ENCODE data around the gene TMEM132D. TPM values are rescaled to one million over a fixed set of nuclear protein-coding genes. Genes with fewer than 3 reads are reported as not detected.

Gene TMEM132D
- total RNA-seq, 1 donor = under 0.01 TPM

GRCh38 chr12:129854591-129854990 lies 49.2 kb downstream of the TMEM132D start:
- no peaks in the 10 kb centered on the region for H3K27me3 ChIP-seq (ENCODE audit: insufficient read depth, low read length)
- no peak overlapping the region for H3K4me3 ChIP-seq (ENCODE audit: low read length)
- H3K4me1 ChIP-seq (ENCODE audit: insufficient read depth, low read length) = no peaks in the 10 kb centered on the region
- no peaks in the 10 kb centered on the region for H3K9me3 ChIP-seq (ENCODE audit: low read depth, low read length)

- Histone ChIP-seq H3K4me3 (ENCODE audit: low read length) (no peak overlapping the region), H3K9me3 (ENCODE audit: low read depth, low read length) (no peaks in the 10 kb centered on the region), H3K27me3 (ENCODE audit: insufficient read depth, low read length) (no peaks in the 10 kb centered on the region), H3K4me1 (ENCODE audit: insufficient read depth, low read length) (no peaks in the 10 kb centered on the region)
Observed at GRCh38 chr12:129851296-129851695, 52.5 kb downstream of the TMEM132D start.

- Histone ChIP-seq H3K4me3 (ENCODE audit: low read length) (no peak overlapping the region), H3K9me3 (ENCODE audit: low read depth, low read length) (no peaks in the 10 kb centered on the region), H3K4me1 (ENCODE audit: insufficient read depth, low read length) (no peaks in the 10 kb centered on the region), H3K27me3 (ENCODE audit: insufficient read depth, low read length) (no peaks in the 10 kb centered on the region)
Observed at GRCh38 chr12:129848876-129849275, 54.9 kb downstream of the TMEM132D start.

- Histone ChIP-seq H3K9me3 (ENCODE audit: low read depth, low read length) (no peaks in the 10 kb centered on the region), H3K4me1 (ENCODE audit: insufficient read depth, low read length) (no peaks in the 10 kb centered on the region), H3K4me3 (ENCODE audit: low read length) (no peak overlapping the region), H3K27me3 (ENCODE audit: insufficient read depth, low read length) (no peaks in the 10 kb centered on the region)
Observed at GRCh38 chr12:129847063-129847462, 56.8 kb downstream of the TMEM132D start.

- H3K4me3 ChIP-seq (ENCODE audit: low read length) = no peak overlapping the region
- H3K9me3 ChIP-seq (ENCODE audit: low read depth, low read length) = no peaks in the 10 kb centered on the region
- H3K4me1 ChIP-seq (ENCODE audit: insufficient read depth, low read length) = no peaks in the 10 kb centered on the region
- H3K27me3 ChIP-seq (ENCODE audit: insufficient read depth, low read length) = no peaks in the 10 kb centered on the region
Observed at GRCh38 chr12:129844662-129845220, 59.1 kb downstream of the TMEM132D start.

- no peak overlapping the region for H3K4me3 ChIP-seq (ENCODE audit: low read length)
Observed at GRCh38 chr12:129841251-129841650, 62.6 kb downstream of the TMEM132D start.

GRCh38 chr12:129840145-129840884 lies 63.5 kb downstream of the TMEM132D start:
- H3K9me3 ChIP-seq (ENCODE audit: low read depth, low read length) = no peaks in the 10 kb centered on the region
- no peaks in the 10 kb centered on the region for H3K27me3 ChIP-seq (ENCODE audit: insufficient read depth, low read length)
- H3K4me3 ChIP-seq (ENCODE audit: low read length) = no peak overlapping the region
- H3K4me1 ChIP-seq (ENCODE audit: insufficient read depth, low read length) = no peaks in the 10 kb centered on the region

More at GRCh38 chr12:129841251-129841650, 62.6 kb downstream of the TMEM132D start:
- Histone ChIP-seq H3K4me1 (ENCODE audit: insufficient read depth, low read length) (no peaks in the 10 kb centered on the region), H3K27me3 (ENCODE audit: insufficient read depth, low read length) (no peaks in the 10 kb centered on the region), H3K9me3 (ENCODE audit: low read depth, low read length) (no peaks in the 10 kb centered on the region)

- Histone ChIP-seq H3K9me3 (ENCODE audit: low read depth, low read length) (no peaks in the 10 kb centered on the region), H3K27me3 (ENCODE audit: insufficient read depth, low read length) (no peaks in the 10 kb centered on the region), H3K4me1 (ENCODE audit: insufficient read depth, low read length) (no peaks in the 10 kb centered on the region), H3K4me3 (ENCODE audit: low read length) (no peak overlapping the region)
Observed at GRCh38 chr12:129839679-129840078, 64.1 kb downstream of the TMEM132D start.

GRCh38 chr12:129831294-129831693 lies 72.5 kb downstream of the TMEM132D start:
- no peaks in the 10 kb centered on the region for H3K4me1 ChIP-seq (ENCODE audit: insufficient read depth, low read length)
- H3K27me3 ChIP-seq (ENCODE audit: insufficient read depth, low read length) = no peaks in the 10 kb centered on the region
- no peaks in the 10 kb centered on the region for H3K9me3 ChIP-seq (ENCODE audit: low read depth, low read length)
- no peak overlapping the region for H3K4me3 ChIP-seq (ENCODE audit: low read length)

- no peaks in the 10 kb centered on the region for H3K4me1 ChIP-seq (ENCODE audit: insufficient read depth, low read length)
- no peaks in the 10 kb centered on the region for H3K27me3 ChIP-seq (ENCODE audit: insufficient read depth, low read length)
- H3K9me3 ChIP-seq (ENCODE audit: low read depth, low read length) = no peaks in the 10 kb centered on the region
- no peak overlapping the region for H3K4me3 ChIP-seq (ENCODE audit: low read length)
Observed at GRCh38 chr12:129830796-129831195, 73.0 kb downstream of the TMEM132D start.

GRCh38 chr12:129827866-129828384 lies 75.9 kb downstream of the TMEM132D start:
- Histone ChIP-seq H3K4me1 (ENCODE audit: insufficient read depth, low read length) (no peaks in the 10 kb centered on the region), H3K9me3 (ENCODE audit: low read depth, low read length) (no peaks in the 10 kb centered on the region), H3K27me3 (ENCODE audit: insufficient read depth, low read length) (no peaks in the 10 kb centered on the region)

GRCh38 chr12:129827102-129827865 lies 76.5 kb downstream of the TMEM132D start:
- Histone ChIP-seq H3K4me1 (ENCODE audit: insufficient read depth, low read length) (no peaks in the 10 kb centered on the region), H3K4me3 (ENCODE audit: low read length) (no peak overlapping the region), H3K27me3 (ENCODE audit: insufficient read depth, low read length) (no peaks in the 10 kb centered on the region), H3K9me3 (ENCODE audit: low read depth, low read length) (no peaks in the 10 kb centered on the region)

More at GRCh38 chr12:129827866-129828384, 75.9 kb downstream of the TMEM132D start:
- H3K4me3 ChIP-seq (ENCODE audit: low read length) = no peak overlapping the region

GRCh38 chr12:129826273-129826672 lies 77.6 kb downstream of the TMEM132D start:
- Histone ChIP-seq H3K4me3 (ENCODE audit: low read length) (no peak overlapping the region), H3K4me1 (ENCODE audit: insufficient read depth, low read length) (no peaks in the 10 kb centered on the region), H3K9me3 (ENCODE audit: low read depth, low read length) (no peaks in the 10 kb centered on the region), H3K27me3 (ENCODE audit: insufficient read depth, low read length) (no peaks in the 10 kb centered on the region)

GRCh38 chr12:129825316-129825715 lies 78.5 kb downstream of the TMEM132D start:
- no peak overlapping the region for H3K4me3 ChIP-seq (ENCODE audit: low read length)
- H3K9me3 ChIP-seq (ENCODE audit: low read depth, low read length) = no peaks in the 10 kb centered on the region

GRCh38 chr12:129821964-129822363 lies 81.9 kb downstream of the TMEM132D start:
- H3K27me3 ChIP-seq (ENCODE audit: insufficient read depth, low read length) = no peaks in the 10 kb centered on the region
- H3K4me1 ChIP-seq (ENCODE audit: insufficient read depth, low read length) = no peaks in the 10 kb centered on the region
- H3K4me3 ChIP-seq (ENCODE audit: low read length) = no peak overlapping the region
- no peaks in the 10 kb centered on the region for H3K9me3 ChIP-seq (ENCODE audit: low read depth, low read length)

More at GRCh38 chr12:129825316-129825715, 78.5 kb downstream of the TMEM132D start:
- H3K4me1 ChIP-seq (ENCODE audit: insufficient read depth, low read length) = no peaks in the 10 kb centered on the region
- H3K27me3 ChIP-seq (ENCODE audit: insufficient read depth, low read length) = no peaks in the 10 kb centered on the region
